Suppressor macrophage treated with lipopolysaccharide for 1 hour (primary cell): ENCODE results near the gene TKT.

ENCODE experiments used
- DNase-seq, 3 donors: peaks; one replicate each; pipeline ENCODE4 v3.0.0-alpha.2; 2020 to 2022

TKT gene

DNA sequence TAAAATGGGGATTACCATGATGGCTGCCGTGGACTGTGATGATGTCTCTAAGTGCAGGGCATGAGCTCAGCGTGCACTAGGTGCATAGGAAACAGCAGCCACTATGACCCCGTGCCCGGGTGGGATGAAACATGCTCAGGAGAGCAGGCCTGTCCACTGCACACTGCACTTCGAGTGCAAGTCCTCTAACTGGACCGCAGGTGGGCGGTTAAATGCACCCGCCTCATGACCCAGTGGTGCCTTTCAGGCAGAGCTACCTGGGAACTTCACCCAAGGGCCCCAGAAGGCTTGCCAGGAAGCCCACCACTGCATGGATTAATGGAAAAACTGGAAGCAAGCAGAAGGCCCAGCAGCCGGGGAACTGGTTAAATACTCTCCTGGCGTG, 60.8 kb downstream of the TKT start:
- peak in 1 of 3 donors; percentile 26 for DNase-seq

DNA sequence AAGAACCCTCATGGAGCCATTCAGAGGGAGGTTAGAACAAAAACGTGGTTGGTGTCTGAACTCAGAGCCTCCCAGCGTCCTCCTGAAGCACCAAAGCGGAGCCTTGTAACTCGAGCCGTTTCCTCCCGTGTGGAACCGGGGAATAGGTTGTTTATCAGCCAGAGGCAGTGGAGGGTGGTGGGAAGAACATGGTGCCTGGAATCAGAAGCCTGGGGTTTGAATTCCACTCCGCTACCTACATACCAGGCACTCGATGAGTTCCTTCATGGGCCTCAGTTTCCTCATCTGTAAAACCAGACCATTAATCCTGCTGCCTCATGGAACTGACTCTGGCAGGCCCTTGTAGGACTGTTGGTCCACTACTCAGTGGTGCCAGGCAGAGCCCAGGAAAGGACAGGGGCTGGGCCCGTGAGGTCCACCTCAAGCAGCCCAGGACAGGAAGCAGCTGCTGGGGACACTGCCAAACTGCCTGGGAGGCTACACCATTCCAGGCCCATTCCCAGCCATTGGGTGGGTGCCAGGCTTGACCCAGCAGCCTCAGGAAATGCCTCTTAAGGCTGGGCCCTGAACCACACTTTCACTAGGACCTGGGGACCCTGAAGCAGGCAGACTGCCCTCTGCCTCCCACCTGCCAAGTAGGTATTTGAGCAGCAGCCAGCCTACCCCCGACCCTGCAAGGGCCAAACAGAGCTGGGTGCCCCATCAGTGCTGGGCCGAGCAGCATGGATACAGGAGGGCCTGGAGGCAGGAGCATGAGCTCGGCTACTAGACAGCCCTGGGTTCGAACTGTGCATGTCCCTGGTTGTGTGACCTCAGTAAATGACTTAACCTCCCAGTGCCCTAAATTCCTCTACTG, 61.4 kb downstream of the TKT start:
- no peak for DNase-seq

DNA sequence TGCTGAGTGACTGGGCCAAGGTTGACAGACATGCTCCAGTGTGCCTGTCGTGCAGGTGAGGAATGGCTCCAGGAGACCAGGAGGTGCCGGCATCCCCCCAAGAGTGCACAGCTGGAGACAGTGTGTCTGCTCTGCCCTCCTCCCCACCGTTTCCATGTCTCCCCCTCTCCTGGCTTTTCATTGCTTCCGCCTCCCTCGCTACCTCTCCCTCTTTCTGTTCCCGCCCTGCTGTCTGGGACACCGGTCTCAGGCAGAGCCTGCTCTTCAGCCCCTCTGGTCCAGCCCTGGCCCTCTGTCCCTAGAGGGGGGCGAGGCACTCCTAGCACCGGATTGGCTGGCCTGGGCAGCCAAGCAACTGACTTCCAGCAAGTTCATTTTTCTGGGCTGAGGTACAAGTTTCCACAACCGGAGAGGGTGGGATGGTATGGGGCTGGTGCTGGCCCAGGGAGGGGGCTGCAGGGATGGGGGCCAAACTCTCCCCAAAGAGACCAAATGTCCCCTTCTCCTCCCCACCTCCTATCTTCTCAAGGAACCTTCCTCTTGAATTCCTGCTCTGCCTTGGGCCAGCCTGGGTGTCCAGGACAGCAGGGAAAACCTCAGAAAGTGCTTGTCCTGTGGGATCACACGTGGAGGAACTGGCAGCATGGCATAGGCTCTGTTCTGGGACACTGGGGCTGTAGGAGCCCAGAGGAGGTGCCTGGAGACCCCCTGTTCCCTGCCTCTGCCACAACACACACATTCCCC, 62.2 kb downstream of the TKT start:
- DNase-seq = no peak

DNA sequence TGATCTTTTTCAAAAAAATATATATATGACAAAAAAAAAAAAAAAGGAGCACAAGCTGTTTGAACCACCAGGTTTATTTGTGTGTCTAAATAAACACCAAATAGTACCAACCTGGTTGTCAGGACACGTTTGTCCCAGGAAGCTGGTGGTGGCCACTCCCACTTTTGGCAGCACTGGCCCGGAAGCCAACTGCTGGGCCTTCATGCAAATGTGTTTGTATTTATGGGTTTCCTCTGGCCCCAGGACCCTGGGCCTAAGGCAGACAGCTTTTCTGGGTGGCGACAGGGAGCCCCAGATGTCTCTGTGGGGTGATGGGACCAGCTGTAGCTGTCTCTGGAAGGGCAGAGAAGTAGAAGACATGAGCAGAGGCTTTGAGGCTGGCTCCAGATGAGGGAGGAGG, 63.2 kb downstream of the TKT start:
- DNase-seq = no peak

DNA sequence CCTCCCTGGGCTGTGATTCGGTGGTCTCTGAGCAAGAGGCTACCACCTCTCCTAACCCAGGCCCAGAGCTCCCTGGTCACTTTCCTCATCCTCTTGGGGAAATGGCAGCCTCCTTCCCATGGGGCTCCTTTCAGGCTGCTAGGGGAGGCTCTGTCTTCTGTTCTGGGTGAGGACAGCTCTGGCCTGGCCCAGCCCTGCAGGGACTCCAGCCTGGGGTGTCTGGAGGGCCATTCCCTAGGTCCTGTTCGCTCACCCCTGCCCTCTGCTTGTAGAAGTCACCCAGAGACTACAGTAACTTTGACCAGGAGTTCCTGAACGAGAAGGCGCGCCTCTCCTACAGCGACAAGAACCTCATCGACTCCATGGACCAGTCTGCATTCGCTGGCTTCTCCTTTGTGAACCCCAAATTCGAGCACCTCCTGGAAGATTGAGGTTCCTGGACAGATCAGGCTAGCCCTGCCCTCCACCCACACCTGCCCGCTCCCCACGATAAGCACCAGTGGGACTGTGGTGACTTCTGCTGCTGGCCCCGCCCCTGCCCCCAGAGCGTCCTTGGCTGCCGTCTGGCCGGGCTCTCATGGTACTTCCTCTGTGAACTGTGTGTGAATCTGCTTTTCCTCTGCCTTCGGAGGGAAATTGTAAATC, 63.9 kb downstream of the TKT start:
- no peak for DNase-seq

DNA sequence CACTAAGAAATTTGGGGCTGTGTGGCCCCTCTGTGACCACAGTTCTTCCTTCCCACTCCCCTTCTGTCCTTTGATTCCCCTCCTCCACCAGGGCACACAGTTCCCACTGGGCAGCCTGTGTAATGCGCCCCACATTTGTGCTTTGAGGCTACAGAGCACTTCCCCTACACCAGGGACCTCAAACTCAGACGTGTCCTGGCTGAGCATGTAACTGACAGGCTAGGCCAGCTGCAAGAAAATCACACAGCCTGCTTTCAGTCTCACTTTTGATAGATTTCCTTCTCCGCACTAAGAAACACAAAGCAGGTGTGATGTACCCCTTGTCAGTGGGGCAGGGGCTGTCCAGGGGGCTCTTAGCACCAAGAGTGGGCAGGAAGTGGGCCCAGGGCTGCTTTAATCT, 65.2 kb downstream of the TKT start:
- no peak for DNase-seq

DNA sequence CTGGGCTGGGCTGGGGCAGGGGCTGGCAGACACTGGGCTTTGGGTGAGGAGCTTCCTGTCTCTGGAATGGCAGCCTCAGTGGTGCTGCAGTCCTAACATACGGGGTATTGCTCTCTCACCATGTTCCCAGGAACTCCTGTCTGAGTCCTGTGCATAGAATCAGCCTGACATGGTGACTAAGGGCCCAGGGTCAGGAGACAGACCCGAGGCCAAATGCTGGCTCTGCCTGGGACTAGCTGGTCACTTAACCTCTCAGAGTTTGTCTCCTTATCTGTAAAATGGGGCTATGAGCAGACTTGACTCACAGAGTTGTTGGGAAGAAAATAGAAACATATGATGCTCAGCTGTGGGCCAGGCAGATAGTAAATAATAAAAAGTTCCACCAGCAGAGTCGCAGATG, 66.5 kb downstream of the TKT start:
- no peak for DNase-seq

DNA sequence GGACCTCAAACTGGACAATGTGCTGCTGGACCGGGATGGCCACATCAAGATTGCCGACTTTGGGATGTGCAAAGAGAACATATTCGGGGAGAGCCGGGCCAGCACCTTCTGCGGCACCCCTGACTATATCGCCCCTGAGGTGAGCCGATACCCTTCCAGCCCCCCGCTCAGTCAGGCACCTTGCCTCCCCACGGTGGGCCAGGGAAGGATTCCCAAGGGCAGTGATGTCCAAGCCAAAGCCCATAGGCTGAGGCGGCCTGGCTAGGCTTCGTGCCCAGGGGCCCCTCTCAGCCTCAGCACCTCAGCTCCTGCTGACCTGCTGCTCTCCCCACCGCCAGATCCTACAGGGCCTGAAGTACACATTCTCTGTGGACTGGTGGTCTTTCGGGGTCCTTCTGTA, 67.1 kb downstream of the TKT start:
- DNase-seq = no peak

DNA sequence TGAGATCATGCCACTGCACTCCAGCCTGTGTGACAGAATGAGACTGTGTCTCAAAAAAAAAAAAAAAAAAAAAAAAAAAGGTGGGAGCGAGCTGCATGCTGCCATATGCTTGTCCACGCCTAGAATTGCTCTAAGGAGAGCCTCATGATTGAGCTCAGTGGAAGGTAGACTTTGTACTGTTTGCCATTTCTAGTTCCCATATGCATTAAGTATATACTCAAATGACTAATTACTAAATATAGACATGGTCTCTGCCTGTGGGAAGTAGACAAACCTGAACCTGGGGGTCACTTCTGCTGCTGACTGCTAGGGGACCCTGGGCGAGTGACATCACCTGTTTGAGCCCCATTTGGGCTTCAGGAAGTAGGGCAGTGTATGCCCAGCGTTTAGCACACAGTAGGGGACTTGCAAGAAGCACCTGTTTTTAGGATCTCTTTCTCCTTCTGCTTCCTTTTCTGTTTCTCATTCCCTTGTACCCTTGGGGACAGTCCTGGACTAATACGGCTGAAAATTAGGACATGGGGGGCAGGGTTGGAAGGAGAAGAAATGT, 67.6 kb downstream of the TKT start:
- DNase-seq = no peak

DNA sequence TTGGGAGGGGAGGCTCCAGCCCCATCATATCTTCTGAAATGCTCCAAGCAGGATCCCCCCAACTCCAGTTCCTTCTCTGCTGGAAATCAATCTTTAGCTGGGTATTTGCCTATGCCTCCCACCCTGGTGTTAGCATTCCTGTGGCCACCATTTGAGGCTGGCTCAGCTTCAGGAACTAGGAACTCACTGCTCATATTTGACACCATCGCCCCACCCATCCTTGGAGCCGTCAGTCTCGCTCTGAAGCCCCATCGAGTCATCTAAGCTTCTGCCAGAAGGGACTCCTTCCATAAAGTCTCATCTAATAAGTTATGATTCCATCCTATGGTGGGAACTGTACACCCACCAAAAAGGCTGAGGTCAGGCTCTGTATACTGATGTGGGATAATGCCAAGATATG, 68.4 kb downstream of the TKT start:
- no peak for DNase-seq

DNA sequence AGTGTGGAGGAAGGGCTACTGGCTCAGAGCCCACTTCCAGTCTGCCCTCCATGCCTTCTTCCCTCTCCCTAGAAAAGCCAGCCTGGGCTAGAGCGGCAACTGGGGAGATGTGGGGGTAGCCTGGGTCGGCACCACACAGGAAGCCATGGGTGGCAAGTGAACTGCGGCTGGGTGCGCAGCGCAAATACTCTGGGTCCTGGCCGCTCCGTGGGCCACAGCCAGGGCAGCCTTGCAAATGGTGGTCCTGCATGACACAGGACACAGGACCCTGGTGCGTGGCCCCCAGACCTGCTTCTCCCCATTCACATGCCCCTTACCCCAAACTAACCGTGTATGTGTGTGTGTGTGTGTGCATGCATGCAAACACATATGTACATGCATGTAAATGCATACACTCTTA, 69.1 kb downstream of the TKT start:
- no peak for DNase-seq

DNA sequence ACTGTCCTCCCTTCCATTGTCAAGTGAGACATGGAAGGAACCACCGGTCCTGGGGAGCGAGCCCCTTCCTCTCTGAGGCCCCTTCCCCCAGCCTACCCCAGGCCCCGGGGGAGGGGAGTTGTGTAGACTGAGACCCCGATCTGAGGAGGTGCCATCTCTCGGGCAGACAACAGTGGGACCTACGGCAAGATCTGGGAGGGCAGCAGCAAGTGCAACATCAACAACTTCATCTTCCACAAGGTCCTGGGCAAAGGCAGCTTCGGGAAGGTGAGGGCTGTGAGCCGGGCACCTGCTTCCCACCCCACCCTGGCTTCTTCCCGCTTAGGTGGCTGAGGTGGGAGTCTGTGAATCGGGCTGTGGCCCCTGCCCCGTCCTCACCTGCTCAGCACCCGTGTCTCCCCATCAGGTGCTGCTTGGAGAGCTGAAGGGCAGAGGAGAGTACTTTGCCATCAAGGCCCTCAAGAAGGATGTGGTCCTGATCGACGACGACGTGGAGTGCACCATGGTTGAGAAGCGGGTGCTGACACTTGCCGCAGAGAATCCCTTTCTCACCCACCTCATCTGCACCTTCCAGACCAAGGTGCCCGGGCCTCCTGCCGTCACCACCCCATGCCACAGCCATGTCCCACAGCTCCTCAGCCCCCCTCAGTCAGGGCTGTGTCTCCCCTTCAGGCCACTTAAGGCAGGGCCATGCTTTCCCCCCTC, 69.9 kb downstream of the TKT start:
- DNase-seq = no peak

DNA sequence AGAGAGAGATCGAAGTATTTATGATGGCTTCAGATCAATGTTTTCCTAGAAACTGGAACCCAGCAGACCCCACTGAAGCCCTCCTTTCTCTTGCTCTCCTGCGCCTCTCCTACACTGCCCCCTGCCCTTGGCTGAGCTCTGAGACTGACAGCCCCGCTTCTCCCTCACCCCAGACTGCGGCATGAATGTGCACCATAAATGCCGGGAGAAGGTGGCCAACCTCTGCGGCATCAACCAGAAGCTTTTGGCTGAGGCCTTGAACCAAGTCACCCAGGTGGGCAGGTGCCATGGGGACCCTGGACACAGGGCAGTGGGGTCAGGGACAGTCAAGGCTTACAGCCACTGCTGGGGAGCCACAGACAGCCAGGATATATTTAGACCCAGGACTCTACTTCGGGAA, 71.1 kb downstream of the TKT start:
- no peak for DNase-seq

DNA sequence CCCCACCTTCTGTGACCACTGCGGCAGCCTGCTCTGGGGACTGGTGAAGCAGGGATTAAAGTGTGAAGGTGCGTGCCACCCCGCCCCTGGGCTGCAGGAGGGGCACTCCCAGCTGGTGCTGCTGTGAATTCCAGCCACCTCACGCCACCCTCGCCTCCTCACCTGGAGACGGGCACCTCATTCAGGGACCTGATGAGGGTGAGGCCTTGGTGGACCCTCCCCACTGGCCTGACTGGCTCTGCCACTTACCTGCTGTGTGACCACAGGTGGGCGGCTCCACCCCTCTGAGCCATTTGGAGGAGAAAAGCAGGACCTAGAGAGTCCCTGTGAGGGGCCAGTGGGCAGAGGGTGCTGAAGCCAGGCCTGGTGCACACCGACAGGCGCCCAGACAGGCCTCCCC, 72.3 kb downstream of the TKT start:
- DNase-seq = no peak

DNA sequence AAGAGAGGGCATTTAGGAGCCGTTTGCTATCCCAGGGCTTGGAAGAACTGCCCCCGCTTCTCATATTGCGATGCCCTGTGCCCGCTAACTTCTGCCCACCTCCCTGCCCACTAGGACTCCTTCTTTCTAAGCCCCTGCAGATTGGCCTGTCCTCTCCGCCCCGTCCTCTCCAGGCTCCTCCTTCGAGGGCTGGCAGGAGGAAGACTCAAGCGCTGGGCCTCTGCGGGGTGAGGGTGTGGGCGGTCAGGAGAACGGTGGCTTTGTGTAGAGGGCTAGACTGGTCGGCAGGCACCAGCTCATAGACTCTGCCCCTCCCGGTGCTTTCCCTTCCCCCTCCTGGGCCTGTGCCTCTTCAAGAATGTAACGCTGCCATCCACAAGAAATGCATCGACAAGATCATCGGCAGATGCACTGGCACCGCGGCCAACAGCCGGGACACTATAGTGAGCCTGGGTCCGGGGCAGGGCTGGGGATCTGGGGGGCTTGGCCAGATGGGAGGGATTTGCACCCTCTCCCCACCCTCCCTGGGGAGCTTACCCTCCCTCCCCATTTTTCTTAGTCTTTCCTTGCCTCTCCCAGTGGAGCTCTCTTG, 73.0 kb downstream of the TKT start:
- no peak for DNase-seq

DNA sequence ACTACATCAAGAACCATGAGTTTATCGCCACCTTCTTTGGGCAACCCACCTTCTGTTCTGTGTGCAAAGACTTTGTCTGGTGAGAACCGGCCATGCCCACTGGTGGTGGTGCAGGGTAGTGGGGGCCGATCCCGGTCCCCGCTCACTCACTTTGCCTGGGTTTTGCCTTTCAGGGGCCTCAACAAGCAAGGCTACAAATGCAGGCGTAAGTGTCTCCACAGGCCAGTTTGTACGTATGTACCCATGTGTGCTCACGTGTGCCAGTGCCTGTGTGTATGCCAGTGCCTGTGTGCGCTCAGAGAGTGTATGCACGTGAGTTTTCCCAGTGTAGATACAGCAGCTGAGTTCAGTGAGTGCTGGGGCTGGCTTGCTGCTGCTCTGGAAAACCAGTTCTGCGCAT, 74.3 kb downstream of the TKT start:
- DNase-seq = no peak

DNA sequence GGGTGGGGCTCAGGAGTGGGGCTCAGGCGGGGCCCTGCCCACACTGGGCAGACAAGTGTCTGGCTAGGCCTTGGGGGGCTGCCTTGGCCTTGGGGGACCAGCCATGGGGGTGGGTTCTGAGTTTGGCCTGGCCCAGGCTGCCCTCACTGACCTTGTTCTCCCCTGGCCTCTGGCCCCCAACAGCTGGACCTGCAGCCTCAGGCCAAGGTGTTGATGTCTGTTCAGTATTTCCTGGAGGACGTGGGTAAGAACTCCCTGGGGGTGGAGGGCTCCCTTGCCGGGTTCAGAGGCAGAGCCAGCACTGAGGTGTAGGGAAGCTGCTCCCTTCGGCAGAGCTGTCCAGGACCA, 74.8 kb downstream of the TKT start:
- no peak for DNase-seq

DNA sequence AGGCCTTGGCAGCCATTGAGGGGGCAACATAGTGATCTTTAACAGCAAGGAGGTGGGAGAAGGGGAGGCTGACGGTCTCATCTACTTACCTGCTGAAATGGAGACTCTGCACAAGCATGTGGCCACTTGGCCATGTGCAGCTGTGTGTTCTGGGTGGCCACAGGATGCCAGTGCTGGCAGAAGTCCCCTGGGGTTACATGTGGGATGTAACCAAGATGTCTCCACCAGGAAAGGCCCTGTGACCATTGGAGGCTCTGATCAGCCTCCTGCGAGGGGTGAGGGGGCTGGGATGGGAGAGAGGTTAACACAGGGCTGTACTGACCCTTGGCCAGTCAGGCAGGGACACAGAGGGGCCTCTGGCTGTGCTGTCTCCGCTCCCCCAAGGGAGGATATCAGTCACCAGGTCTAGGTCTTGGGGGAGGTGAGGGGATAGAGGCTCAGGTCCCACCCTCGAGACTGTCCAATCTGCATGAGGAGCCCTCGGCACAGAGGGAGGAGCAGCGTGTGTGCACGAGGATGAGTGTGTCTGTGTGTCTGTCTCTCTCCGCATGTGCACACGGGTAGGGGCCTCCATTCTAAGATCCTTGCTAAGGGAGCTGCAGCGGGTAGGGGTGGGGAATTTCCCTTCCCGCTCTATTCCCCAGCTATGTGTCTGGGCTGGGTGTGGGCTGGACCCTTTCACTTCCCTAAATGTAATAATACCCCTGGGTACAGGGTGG, 75.4 kb downstream of the TKT start:
- DNase-seq = peak; percentile 85 to 91 (median 89)

DNA sequence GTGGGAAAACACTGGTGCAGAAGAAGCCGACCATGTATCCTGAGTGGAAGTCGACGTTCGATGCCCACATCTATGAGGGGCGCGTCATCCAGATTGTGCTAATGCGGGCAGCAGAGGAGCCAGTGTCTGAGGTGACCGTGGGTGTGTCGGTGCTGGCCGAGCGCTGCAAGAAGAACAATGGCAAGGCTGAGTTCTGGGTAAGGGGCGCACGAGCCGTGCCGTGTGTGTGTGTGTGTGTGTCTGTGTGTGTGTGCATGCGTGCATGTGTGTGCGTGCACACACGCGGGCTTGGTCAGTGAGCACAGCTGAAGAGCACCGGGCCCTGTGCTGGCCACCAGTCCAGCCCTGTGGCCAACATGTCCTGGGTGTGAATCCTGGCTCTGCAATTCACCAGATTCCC, 76.2 kb downstream of the TKT start:
- DNase-seq = no peak

DNA sequence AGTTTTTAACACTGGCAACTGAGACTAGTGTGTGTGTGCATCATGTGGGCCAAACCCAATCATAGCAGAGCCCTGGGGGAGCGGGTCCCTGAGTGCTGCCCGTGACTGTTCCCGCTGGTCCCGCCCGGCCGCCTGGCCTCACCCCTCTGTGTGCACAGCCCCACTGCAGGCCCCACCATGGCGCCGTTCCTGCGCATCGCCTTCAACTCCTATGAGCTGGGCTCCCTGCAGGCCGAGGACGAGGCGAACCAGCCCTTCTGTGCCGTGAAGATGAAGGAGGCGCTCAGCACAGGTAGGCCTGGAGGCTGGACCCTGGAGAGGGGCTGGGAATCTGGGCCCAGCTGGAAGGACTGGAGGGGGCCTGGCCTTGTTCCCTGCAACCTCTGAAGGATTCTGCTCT, 77.6 kb downstream of the TKT start:
- DNase-seq = no peak

DNA sequence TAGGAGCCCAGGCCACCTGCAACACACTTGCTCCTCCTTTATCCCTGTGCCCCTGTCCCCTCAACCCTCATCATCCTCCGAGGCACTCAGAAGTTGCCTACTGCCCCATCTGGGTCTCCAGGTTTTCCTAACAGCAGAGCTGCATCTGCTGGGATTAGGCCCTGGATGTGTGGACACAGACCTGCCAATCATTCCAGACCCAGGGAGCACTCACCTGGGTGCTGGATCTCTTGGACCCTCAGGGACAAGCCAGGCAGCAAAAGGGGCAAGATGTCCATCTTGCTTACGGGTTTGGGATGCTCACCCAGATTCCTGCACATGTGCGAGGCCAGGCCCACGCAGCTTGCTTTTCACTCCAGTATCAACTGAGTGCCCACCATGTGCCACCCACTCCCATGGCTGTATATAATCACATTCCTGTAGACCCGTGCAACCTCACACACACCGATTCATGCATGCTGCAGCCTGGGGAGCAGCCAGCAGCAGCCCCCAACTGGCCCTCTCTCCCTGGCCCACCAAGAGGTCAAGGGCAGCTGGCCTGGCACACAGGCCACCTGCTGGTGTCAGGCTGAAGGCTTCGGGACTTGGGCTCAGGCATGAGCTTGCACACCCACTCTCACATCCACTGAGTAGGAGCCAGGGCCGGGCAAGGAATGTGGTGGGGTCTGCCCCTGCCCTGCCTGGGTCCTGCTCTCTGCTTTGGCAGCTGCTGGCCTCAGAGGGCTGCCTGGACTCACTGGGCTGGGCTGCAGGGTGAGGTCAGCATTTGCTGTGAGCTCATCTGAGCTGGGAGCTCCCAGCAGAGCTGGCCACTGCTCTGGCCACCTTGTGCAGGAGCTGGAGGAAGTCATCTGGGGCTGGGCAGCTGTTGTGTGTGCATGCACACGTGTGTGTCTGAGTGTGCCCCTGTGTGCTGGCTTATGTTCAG, 79.9 kb downstream of the TKT start:
- DNase-seq = peak in 1 of 3 donors; percentile 22
